Neural progenitor cell (in vitro differentiated cells): Measurements from ENCODE around the gene RAB31. TPM values are rescaled to one million over a fixed set of nuclear protein-coding genes. Genes with fewer than 3 reads are reported as not detected.

ENCODE experiments used
- DNase-seq: peaks from one replicate; pipeline ENCODE4 v3.0.0-alpha.2; 2016; ENCODE audit warnings: low spot score
- H2AFZ ChIP-seq: fragments of 200-600 bp; sonication (generic); replicated peaks from 2 replicates; pipeline ENCODE4 v1.6.1; 2016; ENCODE audit warnings: antibody characterized with exemption
- H3F3A ChIP-seq: fragments of 200-600 bp; sonication (generic); 2 replicates; pipeline ENCODE4 v1.6.1; 2016; ENCODE audit warnings: antibody characterized with exemption, low read depth
- H3K27ac ChIP-seq: fragments of 200-600 bp; sonication (generic); 2 replicates; pipeline ENCODE4 v1.5.1; 2016; ENCODE audit warnings: mild to moderate bottlenecking
- H3K27me3 ChIP-seq: fragments of 200-600 bp; sonication (generic); 2 replicates; pipeline ENCODE4 v1.6.1; 2016; ENCODE audit warnings: mild to moderate bottlenecking, moderate library complexity
- H3K36me3 ChIP-seq: fragments of 200-600 bp; sonication (generic); 2 replicates; pipeline ENCODE4 v1.5.1; 2016
- H3K4me1 ChIP-seq: fragments of 200-600 bp; sonication (generic); 2 replicates; pipeline ENCODE4 v1.6.1; 2016; ENCODE audit warnings: mixed run types
- H3K4me2 ChIP-seq: fragments of 200-600 bp; sonication (generic); 2 replicates; pipeline ENCODE4 v1.6.1; 2016
- H3K4me3 ChIP-seq: fragments of 200-600 bp; sonication (generic); 2 replicates; pipeline ENCODE4 v1.5.1; 2016
- H3K79me2 ChIP-seq: fragments of 200-600 bp; sonication (generic); 2 replicates; pipeline ENCODE4 v1.6.1; 2016; ENCODE audit warnings: low read depth
- H3K9ac ChIP-seq: fragments of 200-600 bp; sonication (generic); 2 replicates; pipeline ENCODE4 v1.6.1; 2016
- H3K9me3 ChIP-seq: fragments of 200-600 bp; sonication (generic); 2 replicates; pipeline ENCODE4 v1.5.1; 2016; ENCODE audit warnings: low read depth
- H4K20me1 ChIP-seq: fragments of 200-600 bp; sonication (generic); 2 replicates; pipeline ENCODE4 v1.6.1; 2016; ENCODE audit warnings: low read depth
- H3K27ac Mint-ChIP-seq: 3 replicates; pipeline ENCODE4 v1.8.0; 2021; ENCODE audit warnings: mixed read lengths
- H3K27me3 Mint-ChIP-seq: 2 replicates; pipeline ENCODE4 v1.8.0; 2022; ENCODE audit warnings: low read depth, mild to moderate bottlenecking, inconsistent platforms, moderate library complexity, mixed read lengths; ENCODE audit not compliant: insufficient read depth
- H3K36me3 Mint-ChIP-seq: 3 replicates; pipeline ENCODE4 v1.8.0; 2021; ENCODE audit warnings: mixed read lengths
- H3K4me1 Mint-ChIP-seq: 3 replicates; pipeline ENCODE4 v1.8.0; 2021; ENCODE audit warnings: mixed read lengths
- H3K4me3 Mint-ChIP-seq: 3 replicates; pipeline ENCODE4 v1.8.0; 2021; ENCODE audit warnings: mild to moderate bottlenecking, moderate library complexity, mixed read lengths
- H3K9me3 Mint-ChIP-seq: 3 replicates; pipeline ENCODE4 v1.8.0; 2020; ENCODE audit warnings: mixed read lengths
- CTCF ChIP-seq: fragments of 200-600 bp; sonication (generic); IDR thresholded peaks from 2 replicates; pipeline ENCODE4 v1.5.1; 2017; ENCODE audit warnings: antibody characterized with exemption, mild to moderate bottlenecking
- EZH2 ChIP-seq: fragments of 200-600 bp; sonication (generic); IDR thresholded peaks from 2 replicates; pipeline ENCODE4 v1.6.1; 2017; ENCODE audit warnings: antibody characterized with exemption, mild to moderate bottlenecking, moderate library complexity
- EZH2phosphoT487 ChIP-seq: fragments of 200-600 bp; sonication (generic); IDR thresholded peaks from 2 replicates; pipeline ENCODE4 v1.6.1; 2017; ENCODE audit warnings: antibody characterized with exemption
- total RNA-seq: library from RNA; depleted of rRNA; stranded (reverse); fragments of >200 nt; gene quantifications from 2 replicates; pipeline ENCODE4 v1.2.3, GENCODE V29; 2015; ENCODE audit warnings: low replicate concordance

Gene RAB31
- total RNA-seq, 1 donor from 2014 or later: 5.0 TPM

- no peak for DNase-seq
- H3K4me1 Mint-ChIP-seq: peaks cover 28% of the 10 kb centered on the region
- TF ChIP-seq EZH2phosphoT487 (no peak), EZH2 (no peak), CTCF (no peak)
These were observed 166.6 kb downstream of the RAB31 start for GRCh38 chr18:9874728-9875127.

GRCh38 chr18:9876212-9876866 is 168.2 kb downstream of the RAB31 start:
- no peaks in the 10 kb centered on the region for H3K27me3 ChIP-seq
- Mint-ChIP-seq H3K4me1 (peaks cover 15% of the 10 kb centered on the region), H3K36me3 (no peaks in the 10 kb centered on the region), H3K27ac (no peak overlapping the region), H3K9me3 (no peaks in the 10 kb centered on the region), H3K4me3 (no peak overlapping the region), H3K27me3 (peaks cover 2% of the 10 kb centered on the region)
- no peaks in the 10 kb centered on the region for H3K9me3 ChIP-seq
- TF ChIP-seq EZH2: no peak
- TF ChIP-seq CTCF: no peak
- TF ChIP-seq EZH2phosphoT487: no peak
- no peak overlapping the region for H3K9ac ChIP-seq
- H3K36me3 ChIP-seq: no peaks in the 10 kb centered on the region
- peaks cover 8% of the 10 kb centered on the region for H3F3A ChIP-seq
- H3K4me2 ChIP-seq: no peak overlapping the region
- no peak for DNase-seq
- peaks cover 17% of the 10 kb centered on the region for H3K4me1 ChIP-seq
- no peak overlapping the region for H3K27ac ChIP-seq
- no peaks in the 10 kb centered on the region for H3K79me2 ChIP-seq
- H4K20me1 ChIP-seq: no peaks in the 10 kb centered on the region
- H2AFZ ChIP-seq: no peak overlapping the region
- H3K4me3 ChIP-seq: no peak overlapping the region

More at GRCh38 chr18:9874728-9875127, 166.6 kb downstream of the RAB31 start:
- no peak overlapping the region for H2AFZ ChIP-seq
- H3K27ac ChIP-seq: no peak overlapping the region
- H3K27me3 ChIP-seq: no peaks in the 10 kb centered on the region
- H3K27ac Mint-ChIP-seq: no peak overlapping the region
- no peak overlapping the region for H3K9ac ChIP-seq
- H3K4me3 Mint-ChIP-seq: no peak overlapping the region
- H3K4me2 ChIP-seq: no peak overlapping the region
- no peaks in the 10 kb centered on the region for H3K79me2 ChIP-seq
- no peaks in the 10 kb centered on the region for H3K36me3 ChIP-seq
- no peaks in the 10 kb centered on the region for H4K20me1 ChIP-seq
- peaks cover 26% of the 10 kb centered on the region for H3K4me1 ChIP-seq
- H3K36me3 Mint-ChIP-seq: no peaks in the 10 kb centered on the region
- no peaks in the 10 kb centered on the region for H3K9me3 ChIP-seq
- peaks cover 8% of the 10 kb centered on the region for H3F3A ChIP-seq
- H3K4me3 ChIP-seq: no peak overlapping the region
- no peaks in the 10 kb centered on the region for H3K9me3 Mint-ChIP-seq
- peaks cover 2% of the 10 kb centered on the region for H3K27me3 Mint-ChIP-seq

- Histone ChIP-seq H3K9me3 (no peaks in the 10 kb centered on the region), H3K27ac (no peak overlapping the region), H3K4me1 (peaks cover 17% of the 10 kb centered on the region), H3K4me2 (peak overlapping the region; percentile 49), H3K27me3 (no peaks in the 10 kb centered on the region), H3K4me3 (no peak overlapping the region), H3K9ac (no peak overlapping the region), H4K20me1 (no peaks in the 10 kb centered on the region), H3K36me3 (no peaks in the 10 kb centered on the region), H3F3A (peaks cover 8% of the 10 kb centered on the region), H3K79me2 (no peaks in the 10 kb centered on the region), H2AFZ (peak overlapping the region; percentile 17)
- Mint-ChIP-seq H3K27me3 (peaks cover 2% of the 10 kb centered on the region), H3K27ac (no peak overlapping the region), H3K4me3 (no peak overlapping the region), H3K9me3 (no peaks in the 10 kb centered on the region), H3K36me3 (no peaks in the 10 kb centered on the region), H3K4me1 (peaks cover 15% of the 10 kb centered on the region)
- peak; percentile 66 for DNase-seq
- TF ChIP-seq EZH2phosphoT487 (no peak), EZH2 (no peak), CTCF (no peak)
These were observed 169.0 kb downstream of the RAB31 start for GRCh38 chr18:9876867-9877654.
